HTR-8/SVneo (cell line): Measurements from ENCODE around the gene STK11.

Experiments
- DNase-seq: peaks from one replicate; pipeline ENCODE4 v3.0.0; 2011; ENCODE audit warnings: low spot score, mixed read lengths; ENCODE audit not compliant: insufficient read length
- FAIRE-seq: peaks from 2 replicates; lab custom pipeline; 2011; peaks lifted over from hg19 to GRCh38; lab: Jason Lieb, UNC

Gene STK11

GRCh38 chr19:1257475-1258162, 52.0 kb downstream of the STK11 start:
- DNase-seq (no peak), FAIRE-seq (no peak)

GRCh38 chr19:1258163-1258492, 52.5 kb downstream of the STK11 start:
- no peak for FAIRE-seq
- DNase-seq, result no peak

- FAIRE-seq, result no peak
Observed at GRCh38 chr19:1258707-1259205, 53.2 kb downstream of the STK11 start.

GRCh38 chr19:1259206-1259875, 53.8 kb downstream of the STK11 start:
- no peak for FAIRE-seq
- DNase-seq, result no peak

More at GRCh38 chr19:1258707-1259205, 53.2 kb downstream of the STK11 start:
- DNase-seq, result no peak

GRCh38 chr19:1259876-1260748, 54.5 kb downstream of the STK11 start:
- DNase-seq (no peak), FAIRE-seq (no peak)

GRCh38 chr19:1260749-1261537, 55.4 kb downstream of the STK11 start:
- DNase-seq, result no peak
- peak; percentile 68 for FAIRE-seq

GRCh38 chr19:1261538-1261797, 55.9 kb downstream of the STK11 start:
- DNase-seq (no peak), FAIRE-seq (no peak)

GRCh38 chr19:1261798-1262622, 56.4 kb downstream of the STK11 start:
- FAIRE-seq, result no peak
- no peak for DNase-seq

GRCh38 chr19:1262623-1263123, 57.1 kb downstream of the STK11 start:
- no peak for DNase-seq
- FAIRE-seq, result peak; percentile 13

GRCh38 chr19:1263188-1263587, 57.6 kb downstream of the STK11 start:
- FAIRE-seq, result no peak
- no peak for DNase-seq

GRCh38 chr19:1264801-1265614, 59.4 kb downstream of the STK11 start:
- FAIRE-seq, result peak; percentile 86
- peak; percentile 77 for DNase-seq

- DNase-seq, result no peak
- no peak for FAIRE-seq
Observed at GRCh38 chr19:1265615-1266128, 60.1 kb downstream of the STK11 start.

- FAIRE-seq, result peak; percentile 44
Observed at GRCh38 chr19:1266129-1266915, 60.7 kb downstream of the STK11 start.

GRCh38 chr19:1266916-1267476, 61.4 kb downstream of the STK11 start:
- FAIRE-seq, result no peak

More at GRCh38 chr19:1266129-1266915, 60.7 kb downstream of the STK11 start:
- DNase-seq, result peak; percentile 76

GRCh38 chr19:1267477-1268225, 62.1 kb downstream of the STK11 start:
- FAIRE-seq (no peak), DNase-seq (no peak)

More at GRCh38 chr19:1266916-1267476, 61.4 kb downstream of the STK11 start:
- no peak for DNase-seq
